EH (cell line): ENCODE data around the gene CNOT4.
A peak's percentile ranks its signal among the peaks of the same experiment; 100 is the strongest.
"Not testable (repeated sequence)": the region's sequence is repeated elsewhere in the genome, so short reads cannot be mapped to it uniquely, and the experiment has no call there.

ENCODE experiments used
- DNase-seq: peaks from one replicate; pipeline ENCODE4 v3.0.0-alpha.2; 2015; ENCODE audit warnings: low read depth

CNOT4 gene

GRCh38 chr7:135327458-135327857, 182.4 kb downstream of the CNOT4 start:
- DNase-seq: no peak

GRCh38 chr7:135326636-135327280, 183.1 kb downstream of the CNOT4 start:
- peak; percentile 16 for DNase-seq

- no peak for DNase-seq
Measured at GRCh38 chr7:135322571-135323340, 187.1 kb downstream of the CNOT4 start.

GRCh38 chr7:135321556-135321955, 188.3 kb downstream of the CNOT4 start:
- peak; percentile 30 for DNase-seq

- not testable (repeated sequence) for DNase-seq
Measured at GRCh38 chr7:135320953-135321352, 188.9 kb downstream of the CNOT4 start.

- peak; percentile 67 for DNase-seq
Measured at GRCh38 chr7:135320268-135320667, 189.6 kb downstream of the CNOT4 start.

GRCh38 chr7:135317676-135318325, 192.1 kb downstream of the CNOT4 start:
- no peak for DNase-seq

GRCh38 chr7:135316648-135317313, 193.1 kb downstream of the CNOT4 start:
- no peak for DNase-seq

GRCh38 chr7:135313971-135314370, 195.9 kb downstream of the CNOT4 start:
- DNase-seq: no peak
